Large intestine (tissue), 3 donors: ENCODE data around the gene DAP. TPM values are rescaled to one million over a fixed set of nuclear protein-coding genes. Genes with fewer than 3 reads are reported as not detected.
"Not testable (repeated sequence)": the region's sequence is repeated elsewhere in the genome, so short reads cannot be mapped to it uniquely, and the experiment has no call there.

ENCODE experiments used
- DNase-seq, 2 donors: peaks; one replicate each; pipeline versions ENCODE4 v3.0.0 to v3.0.0-alpha.2; 2013
- H3K27ac ChIP-seq: one replicate; pipeline ENCODE4 v1.5.1; 2013; ENCODE audit warnings: low read length
- H3K27me3 ChIP-seq: 2 replicates; pipeline ENCODE4 v1.6.1; 2013; ENCODE audit warnings: low read length; ENCODE audit not compliant: control insufficient read depth, insufficient read depth
- H3K36me3 ChIP-seq: 2 replicates; pipeline ENCODE4 v1.6.1; 2013; ENCODE audit warnings: low read length; ENCODE audit not compliant: control insufficient read depth, insufficient read depth
- H3K4me1 ChIP-seq: one replicate; pipeline ENCODE4 v1.6.1; 2013; ENCODE audit warnings: low read length; ENCODE audit not compliant: control insufficient read depth, insufficient read depth
- H3K4me3 ChIP-seq: one replicate; pipeline ENCODE4 v1.5.1; 2013; ENCODE audit warnings: low read length
- H3K9me3 ChIP-seq: one replicate; pipeline ENCODE4 v1.6.1; 2013; ENCODE audit warnings: mild to moderate bottlenecking, low read depth, low read length, moderate library complexity; ENCODE audit not compliant: control insufficient read depth
- WGBS: methylation state at CpG from one replicate; pipeline ENCODE4 v1.1.5; 2013; ENCODE audit warnings: low lambda C conversion rate; ENCODE audit not compliant: insufficient coverage; 5-methylcytosine and 5-hydroxymethylcytosine counted together
- polyA plus RNA-seq: library from polyadenylated mRNA; unstranded; fragments of 120-200 nt; gene quantifications from one replicate; pipeline ENCODE4 v1.2.1, GENCODE V29; 2013

The DAP gene
- polyA plus RNA-seq, 1 donor = 77.1 TPM

- WGBS = no CpG with 5 or more reads among the region's 10 CpGs
- no peaks in the 10 kb centered on the region for H3K4me1 ChIP-seq
These were observed 34.7 kb downstream of the DAP start for GRCh38 chr5:10726179-10726912.

GRCh38 chr5:10725636-10726035, 35.4 kb downstream of the DAP start:
- H3K4me1 ChIP-seq = no peaks in the 10 kb centered on the region
- H3K36me3 ChIP-seq = peaks cover 26% of the 10 kb centered on the region
- no peaks in the 10 kb centered on the region for H3K9me3 ChIP-seq

More at GRCh38 chr5:10726179-10726912, 34.7 kb downstream of the DAP start:
- Histone ChIP-seq H3K27me3 (no peaks in the 10 kb centered on the region), H3K27ac (no peak overlapping the region), H3K9me3 (no peaks in the 10 kb centered on the region), H3K4me3 (no peak overlapping the region), H3K36me3 (peaks cover 22% of the 10 kb centered on the region)
- DNase-seq = no peak

GRCh38 chr5:10724781-10725507, 36.1 kb downstream of the DAP start:
- H3K9me3 ChIP-seq = no peaks in the 10 kb centered on the region
- H3K36me3 ChIP-seq = peaks cover 31% of the 10 kb centered on the region
- 89% methylated on average over 3 of the region's 16 CpGs for WGBS
- no peak overlapping the region for H3K27ac ChIP-seq
- no peak overlapping the region for H3K4me3 ChIP-seq
- H3K4me1 ChIP-seq = no peaks in the 10 kb centered on the region
- DNase-seq = no peak
- no peaks in the 10 kb centered on the region for H3K27me3 ChIP-seq

More at GRCh38 chr5:10725636-10726035, 35.4 kb downstream of the DAP start:
- no peak for DNase-seq
- WGBS = no CpG with 5 or more reads among the region's 1 CpG
- Histone ChIP-seq H3K27me3 (no peaks in the 10 kb centered on the region), H3K4me3 (no peak overlapping the region), H3K27ac (no peak overlapping the region)

GRCh38 chr5:10723514-10723913, 37.5 kb downstream of the DAP start:
- no peak for DNase-seq
- WGBS = no CpG with 5 or more reads among the region's 1 CpG
- Histone ChIP-seq H3K4me3 (no peak overlapping the region), H3K4me1 (no peaks in the 10 kb centered on the region), H3K27ac (no peak overlapping the region), H3K9me3 (no peaks in the 10 kb centered on the region), H3K36me3 (peaks cover 37% of the 10 kb centered on the region), H3K27me3 (no peaks in the 10 kb centered on the region)

GRCh38 chr5:10720766-10721165, 40.3 kb downstream of the DAP start:
- WGBS = no CpG with 5 or more reads among the region's 4 CpGs
- H3K27me3 ChIP-seq, H3K9me3 ChIP-seq, DNase-seq, H3K4me1 ChIP-seq, H3K4me3 ChIP-seq, H3K27ac ChIP-seq: not testable (repeated sequence)
- H3K36me3 ChIP-seq = peaks cover 42% of the 10 kb centered on the region

GRCh38 chr5:10719965-10720364, 41.1 kb downstream of the DAP start:
- H3K4me1 ChIP-seq = no peaks in the 10 kb centered on the region
- H3K4me3 ChIP-seq = no peak overlapping the region
- no peaks in the 10 kb centered on the region for H3K9me3 ChIP-seq
- DNase-seq = no peak
- H3K27ac ChIP-seq = no peak overlapping the region
- no CpG with 5 or more reads among the region's 2 CpGs for WGBS
- H3K27me3 ChIP-seq = no peaks in the 10 kb centered on the region
- peaks cover 46% of the 10 kb centered on the region for H3K36me3 ChIP-seq

GRCh38 chr5:10718617-10719016, 42.4 kb downstream of the DAP start:
- not testable (repeated sequence) for H3K27ac ChIP-seq, DNase-seq, H3K27me3 ChIP-seq, H3K9me3 ChIP-seq, H3K4me3 ChIP-seq, H3K4me1 ChIP-seq
- WGBS = no CpG with 5 or more reads among the region's 1 CpG
- peaks cover 46% of the 10 kb centered on the region for H3K36me3 ChIP-seq

GRCh38 chr5:10716825-10717224, 44.2 kb downstream of the DAP start:
- not testable (repeated sequence) for H3K9me3 ChIP-seq, H3K4me1 ChIP-seq, H3K4me3 ChIP-seq, DNase-seq, H3K27ac ChIP-seq, H3K27me3 ChIP-seq
- H3K36me3 ChIP-seq = peaks cover 58% of the 10 kb centered on the region
- 100% methylated on average over 1 of the region's 3 CpGs for WGBS

- 97% methylated on average over 6 of the region's 9 CpGs for WGBS
- DNase-seq = no peak
- Histone ChIP-seq H3K27me3 (no peaks in the 10 kb centered on the region), H3K9me3 (no peaks in the 10 kb centered on the region), H3K4me1 (no peaks in the 10 kb centered on the region), H3K36me3 (peaks cover 54% of the 10 kb centered on the region), H3K27ac (no peak overlapping the region), H3K4me3 (no peak overlapping the region)
These were observed 45.3 kb downstream of the DAP start for GRCh38 chr5:10715605-10716290.

GRCh38 chr5:10712574-10713366, 48.3 kb downstream of the DAP start:
- Histone ChIP-seq H3K27ac (no peak overlapping the region), H3K36me3 (peaks cover 54% of the 10 kb centered on the region), H3K4me1 (no peaks in the 10 kb centered on the region), H3K9me3 (no peaks in the 10 kb centered on the region), H3K27me3 (no peaks in the 10 kb centered on the region), H3K4me3 (no peak overlapping the region)
- DNase-seq = no peak
- no CpG with 5 or more reads among the region's 8 CpGs for WGBS
